Smooth muscle cell (in vitro differentiated cells): ENCODE data around the gene RUNX2. TPM values are rescaled to one million over a fixed set of nuclear protein-coding genes. Genes with fewer than 3 reads are reported as not detected.

Source experiments
- DNase-seq: peaks from one replicate; lab custom pipeline; 2025; ENCODE audit not compliant: unreplicated experiment; lab: John Stamatoyannopoulos, UW
- H2AFZ ChIP-seq: fragments of 200-600 bp; sonication (generic); 2 replicates; pipeline ENCODE4 v1.6.0; 2016; ENCODE audit warnings: antibody characterized with exemption, low read depth, mild to moderate bottlenecking
- H3F3A ChIP-seq: fragments of 200-600 bp; sonication (generic); 2 replicates; pipeline ENCODE4 v1.6.0; 2017; ENCODE audit warnings: antibody characterized with exemption, low read depth
- H3K27ac ChIP-seq: fragments of 200-600 bp; sonication (generic); 2 replicates; pipeline ENCODE4 v1.5.1; 2016; ENCODE audit warnings: low read depth, mild to moderate bottlenecking
- H3K27me3 ChIP-seq: fragments of 200-600 bp; sonication (generic); 2 replicates; pipeline ENCODE4 v1.6.1; 2016; ENCODE audit warnings: low read depth, mild to moderate bottlenecking
- H3K36me3 ChIP-seq: fragments of 200-600 bp; sonication (generic); 2 replicates; pipeline ENCODE4 v1.5.1; 2016; ENCODE audit warnings: low read depth
- H3K4me1 ChIP-seq: fragments of 200-600 bp; sonication (generic); 2 replicates; pipeline ENCODE4 v1.5.1; 2016; ENCODE audit warnings: low read depth
- H3K4me2 ChIP-seq: fragments of 200-600 bp; sonication (generic); 2 replicates; pipeline ENCODE4 v1.6.0; 2016; ENCODE audit warnings: mild to moderate bottlenecking
- H3K4me3 ChIP-seq: fragments of 200-600 bp; sonication (generic); 2 replicates; pipeline ENCODE4 v1.5.1; 2016; ENCODE audit warnings: mild to moderate bottlenecking
- H3K79me2 ChIP-seq: fragments of 200-600 bp; sonication (generic); 2 replicates; pipeline ENCODE4 v1.6.0; 2016; ENCODE audit warnings: low read depth, mild to moderate bottlenecking
- H3K9ac ChIP-seq: fragments of 200-600 bp; sonication (generic); 2 replicates; pipeline ENCODE4 v1.6.0; 2016; ENCODE audit warnings: low read depth
- H3K9me3 ChIP-seq: fragments of 200-600 bp; sonication (generic); replicated peaks from 2 replicates; pipeline ENCODE4 v1.5.1; 2016; ENCODE audit warnings: low read depth
- H4K20me1 ChIP-seq: fragments of 200-600 bp; sonication (generic); 2 replicates; pipeline ENCODE4 v1.6.0; 2016; ENCODE audit warnings: low read depth
- CTCF ChIP-seq: fragments of 200-600 bp; sonication (generic); IDR thresholded peaks from 2 replicates; pipeline ENCODE4 v1.5.1; 2017; ENCODE audit warnings: borderline replicate concordance, mild to moderate bottlenecking, antibody characterized with exemption; ENCODE audit not compliant: insufficient read depth, poor library complexity, severe bottlenecking
- WGBS: methylation state at CpG from one replicate; pipeline ENCODE4 v1.1.7; 2016; ENCODE audit warnings: low lambda C conversion rate; 5-methylcytosine and 5-hydroxymethylcytosine counted together
- polyA plus RNA-seq: library from polyadenylated mRNA; unstranded; fragments of >200 nt; fragmentation: Nextera tagmentation; extraction: Ambion mirVana; gene quantifications from 2 replicates; pipeline ENCODE4 v1.2.1, GENCODE V29; 2016
- total RNA-seq: library from RNA; depleted of rRNA; stranded (reverse); fragments of >200 nt; gene quantifications from 2 replicates; pipeline ENCODE4 v1.2.3, GENCODE V29; 2014

RUNX2 gene
- total and polyA plus RNA-seq, 2 experiments from 2014 or later: 12.5 to 16.4 TPM

DNA sequence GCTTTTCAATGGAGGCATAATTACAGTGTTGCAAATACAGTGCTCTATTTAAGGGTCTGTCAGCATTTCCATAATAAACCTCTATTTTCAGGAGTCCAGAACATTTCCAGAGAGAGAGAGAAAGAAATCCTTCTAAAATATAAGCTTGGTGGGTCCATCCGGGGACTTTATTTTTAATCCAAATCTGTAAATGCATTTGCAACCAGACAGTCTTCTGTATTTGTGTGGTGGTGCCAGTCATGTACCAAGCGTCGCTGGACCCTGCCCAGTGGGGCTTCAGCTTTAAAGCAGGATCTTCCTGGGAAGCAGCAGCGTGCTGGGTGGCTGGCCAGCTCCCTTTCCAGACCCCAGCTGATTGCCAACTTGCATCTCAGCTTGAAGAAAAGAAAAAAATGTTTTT lies 306.1 kb downstream of the RUNX2 start:
- 90% methylated on average over 4 of the region's 4 CpGs for WGBS
- Histone ChIP-seq H3K36me3 (no peaks in the 10 kb centered on the region), H3F3A (peaks cover 4% of the 10 kb centered on the region), H2AFZ (no peak overlapping the region), H3K9ac (no peak overlapping the region), H4K20me1 (no peaks in the 10 kb centered on the region), H3K27ac (no peak overlapping the region), H3K9me3 (no peaks in the 10 kb centered on the region), H3K4me3 (no peak overlapping the region), H3K4me1 (peaks cover 5% of the 10 kb centered on the region), H3K79me2 (no peaks in the 10 kb centered on the region), H3K4me2 (no peak overlapping the region), H3K27me3 (no peaks in the 10 kb centered on the region)
- no peak for DNase-seq
- no peak for TF ChIP-seq CTCF

GRCh38 chr6:45635284-45635867 lies 307.2 kb downstream of the RUNX2 start:
- Histone ChIP-seq H3K27me3 (no peaks in the 10 kb centered on the region), H3K4me1 (peaks cover 5% of the 10 kb centered on the region), H3K4me3 (no peak overlapping the region), H4K20me1 (no peaks in the 10 kb centered on the region), H3K36me3 (no peaks in the 10 kb centered on the region), H3K4me2 (no peak overlapping the region), H3K9me3 (no peaks in the 10 kb centered on the region), H3K79me2 (no peaks in the 10 kb centered on the region), H3F3A (peaks cover 4% of the 10 kb centered on the region), H2AFZ (no peak overlapping the region), H3K27ac (no peak overlapping the region), H3K9ac (no peak overlapping the region)
- TF ChIP-seq CTCF: no peak
- WGBS: 79% methylated on average over 8 of the region's 8 CpGs
- no peak for DNase-seq

DNA sequence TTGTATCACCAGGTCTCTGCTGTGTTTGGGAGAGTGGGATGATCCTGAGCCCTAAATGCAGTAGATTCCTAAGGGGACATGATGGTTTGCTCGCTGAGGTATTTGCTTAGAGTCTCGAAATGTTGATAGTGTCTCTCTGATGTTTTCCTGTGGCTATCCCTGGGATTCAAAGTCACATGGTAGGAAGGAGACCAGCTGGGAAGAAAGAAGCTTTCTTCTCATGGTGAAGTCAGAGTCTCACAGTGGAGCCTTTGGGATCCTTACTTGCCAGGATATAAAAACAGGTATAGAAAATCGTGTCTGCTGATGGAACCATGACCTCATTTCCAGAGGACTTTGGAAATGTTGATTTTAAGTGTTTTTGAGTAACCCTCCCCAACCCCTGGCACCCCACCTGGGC lies 308.9 kb downstream of the RUNX2 start:
- Histone ChIP-seq H3F3A (no peaks in the 10 kb centered on the region), H3K4me1 (peaks cover 5% of the 10 kb centered on the region), H3K4me2 (no peak overlapping the region), H3K27ac (no peak overlapping the region), H3K4me3 (no peak overlapping the region), H3K36me3 (no peaks in the 10 kb centered on the region), H4K20me1 (no peaks in the 10 kb centered on the region), H3K9me3 (no peaks in the 10 kb centered on the region), H3K79me2 (no peaks in the 10 kb centered on the region), H3K9ac (no peak overlapping the region), H2AFZ (no peak overlapping the region), H3K27me3 (no peaks in the 10 kb centered on the region)
- WGBS: 84% methylated on average over 3 of the region's 3 CpGs
- TF ChIP-seq CTCF: no peak
- no peak for DNase-seq

GRCh38 chr6:45637611-45638257 lies 309.6 kb downstream of the RUNX2 start:
- 69% methylated on average over 7 of the region's 7 CpGs for WGBS
- H3K36me3 ChIP-seq: no peaks in the 10 kb centered on the region
- H3K4me2 ChIP-seq: no peak overlapping the region
- no peaks in the 10 kb centered on the region for H4K20me1 ChIP-seq
- no peak overlapping the region for H2AFZ ChIP-seq
- H3K27ac ChIP-seq: no peak overlapping the region
- H3K79me2 ChIP-seq: no peaks in the 10 kb centered on the region
- no peak for DNase-seq
- TF ChIP-seq CTCF: no peak
- H3K4me1 ChIP-seq: peaks cover 5% of the 10 kb centered on the region
- no peaks in the 10 kb centered on the region for H3K27me3 ChIP-seq
- no peaks in the 10 kb centered on the region for H3K9me3 ChIP-seq
- no peak overlapping the region for H3K9ac ChIP-seq
- H3F3A ChIP-seq: no peaks in the 10 kb centered on the region
- no peak overlapping the region for H3K4me3 ChIP-seq
